ENCODE results near the gene OPHN1. TPM values are rescaled to one million over a fixed set of nuclear protein-coding genes. Genes with fewer than 3 reads are reported as not detected.
"Not testable (repeated sequence)": the region's sequence is repeated elsewhere in the genome, so short reads cannot be mapped to it uniquely, and the experiment has no call there.

The OPHN1 gene
- total and polyA plus RNA-seq, 7 donors: 0.47 to 3.7 (median 2.4) TPM

DNA sequence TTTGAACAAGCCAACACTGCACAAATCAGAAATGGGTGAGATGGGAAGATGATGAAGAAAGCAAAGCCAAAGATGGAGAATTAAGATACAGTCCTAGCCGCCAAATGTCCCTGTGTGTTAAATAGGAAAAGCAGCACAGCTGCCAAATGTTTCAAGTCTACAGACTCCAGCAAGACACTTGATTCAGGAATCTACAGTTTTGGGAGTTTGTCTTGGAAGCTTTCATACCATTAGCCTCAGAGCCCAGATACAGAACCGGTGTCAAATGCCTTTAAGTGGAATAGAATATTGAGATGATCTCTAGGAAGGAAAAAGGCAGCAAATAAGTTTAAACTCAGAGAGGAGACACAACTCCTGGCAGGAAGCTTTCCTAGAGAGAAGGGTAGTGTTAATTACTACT is 30.3 kb downstream of the OPHN1 start:
- Histone ChIP-seq H3K9me3 (no peaks in the 10 kb centered on the region), H3K27me3 (ENCODE audit: insufficient read depth in 3 of 3, low read length in 2 of 3) (peaks cover 0 to 27% (median 0%) of the 10 kb centered on the region in 3 donors), H3K27ac (no peak overlapping the region), H3K36me3 (ENCODE audit: insufficient read depth in 1 of 2, low read depth in 1 of 2) (no peaks in the 10 kb centered on the region), H3K4me3 (no peak overlapping the region), H3K4me1 (no peaks in the 10 kb centered on the region)
- DNase-seq (no peak), ATAC-seq (no peak)
- intact Hi-C loops (cut with DNase I): no loop called here
- WGBS, 3 donors: 37 to 60% (median 58%) methylated on average over 2 of the region's 2 CpGs
- TF ChIP-seq, protein P1, sequence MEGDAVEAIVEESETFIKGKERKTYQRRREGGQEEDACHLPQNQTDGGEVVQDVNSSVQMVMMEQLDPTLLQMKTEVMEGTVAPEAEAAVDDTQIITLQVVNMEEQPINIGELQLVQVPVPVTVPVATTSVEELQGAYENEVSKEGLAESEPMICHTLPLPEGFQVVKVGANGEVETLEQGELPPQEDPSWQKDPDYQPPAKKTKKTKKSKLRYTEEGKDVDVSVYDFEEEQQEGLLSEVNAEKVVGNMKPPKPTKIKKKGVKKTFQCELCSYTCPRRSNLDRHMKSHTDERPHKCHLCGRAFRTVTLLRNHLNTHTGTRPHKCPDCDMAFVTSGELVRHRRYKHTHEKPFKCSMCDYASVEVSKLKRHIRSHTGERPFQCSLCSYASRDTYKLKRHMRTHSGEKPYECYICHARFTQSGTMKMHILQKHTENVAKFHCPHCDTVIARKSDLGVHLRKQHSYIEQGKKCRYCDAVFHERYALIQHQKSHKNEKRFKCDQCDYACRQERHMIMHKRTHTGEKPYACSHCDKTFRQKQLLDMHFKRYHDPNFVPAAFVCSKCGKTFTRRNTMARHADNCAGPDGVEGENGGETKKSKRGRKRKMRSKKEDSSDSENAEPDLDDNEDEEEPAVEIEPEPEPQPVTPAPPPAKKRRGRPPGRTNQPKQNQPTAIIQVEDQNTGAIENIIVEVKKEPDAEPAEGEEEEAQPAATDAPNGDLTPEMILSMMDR (IDR thresholded peaks at IDR 0.05): no peak

DNA sequence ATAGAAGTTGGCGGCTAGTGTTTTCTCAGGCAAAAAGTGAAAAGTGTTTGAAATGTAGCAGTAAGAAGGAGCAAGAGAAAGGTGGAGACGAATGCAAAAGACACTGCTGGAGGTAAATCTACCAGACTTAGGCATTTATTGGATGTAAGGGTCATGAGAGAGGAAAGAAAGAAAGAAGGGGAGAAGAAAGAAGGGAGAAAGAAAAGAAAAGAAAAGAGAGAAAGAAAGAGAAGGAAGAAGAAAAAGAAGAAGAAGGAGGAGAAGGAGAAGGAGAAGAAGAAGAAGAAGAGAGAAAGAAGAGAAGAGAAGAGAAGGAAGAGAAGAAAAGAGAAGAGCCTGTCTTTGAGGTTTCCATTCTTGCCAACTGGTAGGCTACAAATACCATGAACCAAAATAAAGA is 31.2 kb downstream of the OPHN1 start:
- no peaks in the 10 kb centered on the region for H3K4me1 ChIP-seq
- H3K9me3 ChIP-seq: no peaks in the 10 kb centered on the region
- intact Hi-C loops (cut with DNase I): no loop called here
- no peak overlapping the region for H3K27ac ChIP-seq
- DNase-seq (no peak), ATAC-seq (no peak)
- 87 to 100% (median 91%) methylated on average over 2 of the region's 2 CpGs for WGBS, 3 donors
- H3K4me3 ChIP-seq: no peak overlapping the region
- peaks cover 0 to 31% (median 0%) of the 10 kb centered on the region in 3 donors for H3K27me3 ChIP-seq (ENCODE audit: insufficient read depth in 3 of 3, low read length in 2 of 3)
- H3K36me3 ChIP-seq (ENCODE audit: insufficient read depth in 1 of 2, low read depth in 1 of 2): no peaks in the 10 kb centered on the region
- TF ChIP-seq, protein P1 (IDR thresholded peaks at IDR 0.05): no peak

DNA sequence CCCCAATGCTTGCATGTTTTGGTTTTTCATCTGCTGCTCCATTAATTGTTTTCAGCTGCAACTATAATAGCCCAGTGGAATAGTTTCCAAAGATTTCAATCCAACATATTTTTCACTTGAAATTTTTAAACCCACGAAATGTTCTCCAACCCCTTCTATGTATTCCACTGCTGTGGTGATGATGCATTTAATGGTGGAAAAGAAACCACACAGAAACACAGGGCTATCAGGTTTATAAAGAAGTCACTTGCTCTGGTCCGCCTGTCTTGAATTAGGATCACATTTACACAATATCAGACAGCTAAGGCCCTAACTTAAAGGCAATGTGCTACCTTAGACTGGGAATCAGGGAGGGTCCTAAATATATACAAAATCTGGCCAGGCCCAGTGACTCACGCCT is 35.0 kb downstream of the OPHN1 start:
- no peaks in the 10 kb centered on the region for H3K36me3 ChIP-seq (ENCODE audit: insufficient read depth in 1 of 2, low read depth in 1 of 2)
- ATAC-seq (no peak), DNase-seq (no peak)
- WGBS, 3 donors: 62 to 89% (median 76%) methylated on average over 3 of the region's 3 CpGs
- no peaks in the 10 kb centered on the region for H3K9me3 ChIP-seq
- intact Hi-C loops (cut with DNase I): no loop called here
- TF ChIP-seq, protein P1 (IDR thresholded peaks at IDR 0.05): no peak
- H3K27me3 ChIP-seq (ENCODE audit: insufficient read depth in 3 of 3, low read length in 2 of 3): peaks cover 0 to 23% (median 0%) of the 10 kb centered on the region in 3 donors
- no peak overlapping the region for H3K4me3 ChIP-seq
- no peaks in the 10 kb centered on the region for H3K4me1 ChIP-seq
- H3K27ac ChIP-seq: no peak overlapping the region

DNA sequence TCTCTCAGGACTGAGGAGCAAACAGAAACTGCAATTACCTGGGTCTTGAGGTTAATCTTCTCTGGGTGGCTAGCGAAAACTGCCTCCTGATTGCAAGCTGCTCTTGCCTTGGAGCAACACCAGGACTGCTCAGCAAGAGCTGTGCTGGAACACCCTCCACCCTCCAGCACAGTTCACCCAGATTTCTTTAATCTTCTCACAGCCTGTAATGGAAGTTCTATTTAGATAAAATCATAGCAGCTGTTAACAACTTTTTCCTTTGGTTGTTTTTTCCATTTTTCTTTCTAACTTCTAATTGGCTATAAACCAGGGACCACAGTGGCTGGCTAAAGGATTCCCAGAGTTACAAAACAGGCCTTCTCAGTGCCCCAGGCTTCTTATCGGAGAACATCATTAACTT is 36.3 kb downstream of the OPHN1 start:
- H3K9me3 ChIP-seq: no peaks in the 10 kb centered on the region
- ATAC-seq (no peak), DNase-seq (no peak)
- 53 to 65% (median 61%) methylated on average over 2 of the region's 2 CpGs for WGBS, 3 donors
- no peaks in the 10 kb centered on the region for H3K36me3 ChIP-seq (ENCODE audit: insufficient read depth in 1 of 2, low read depth in 1 of 2)
- no peaks in the 10 kb centered on the region for H3K4me1 ChIP-seq
- no peak overlapping the region for H3K27ac ChIP-seq
- H3K4me3 ChIP-seq: no peak overlapping the region
- H3K27me3 ChIP-seq (ENCODE audit: insufficient read depth in 3 of 3, low read length in 2 of 3): peaks cover 0 to 23% (median 0%) of the 10 kb centered on the region in 3 donors
- TF ChIP-seq, protein P1 (IDR thresholded peaks at IDR 0.05): no peak
- intact Hi-C loops (cut with DNase I): no loop called here

DNA sequence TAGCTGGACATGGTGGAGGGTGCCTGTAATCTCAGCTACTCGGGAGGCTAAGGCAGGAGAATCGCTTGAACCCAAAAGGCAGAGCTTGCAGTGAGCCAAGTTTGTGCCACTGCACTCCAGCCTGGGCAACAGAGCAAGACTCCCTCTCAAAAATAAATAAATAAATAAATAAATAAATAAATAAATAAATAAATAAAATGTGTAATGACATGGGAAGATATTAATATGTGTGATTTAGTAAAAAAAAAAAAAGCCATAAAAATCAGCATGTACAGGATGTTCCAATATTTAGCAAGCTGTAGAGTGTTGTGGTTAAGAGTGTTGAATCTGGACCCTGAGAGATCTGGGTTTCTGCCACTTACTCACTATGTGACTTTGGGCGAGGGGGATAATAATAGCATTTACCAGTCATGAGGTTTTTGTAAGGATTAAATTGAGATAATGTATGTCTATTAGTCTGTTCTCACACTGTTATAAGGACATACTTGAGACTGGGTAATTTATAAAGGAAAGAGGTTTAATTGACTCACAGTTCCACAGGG is 43.8 kb downstream of the OPHN1 start:
- intact Hi-C loops (cut with DNase I): loop anchor here in 1 of 2 donors (10.0 kb wide), 1 partner anchor 655 kb away; no protein-coding TSS in a partner anchor
- not testable (repeated sequence) for H3K4me1 ChIP-seq; H3K4me3 ChIP-seq; H3K27me3 ChIP-seq (ENCODE audit: insufficient read depth in 3 of 3, low read length in 2 of 3); DNase-seq; H3K36me3 ChIP-seq (ENCODE audit: insufficient read depth in 1 of 2, low read depth in 1 of 2); H3K27ac ChIP-seq; ATAC-seq; H3K9me3 ChIP-seq
- 84 to 100% (median 100%) methylated on average over 3 of the region's 3 CpGs for WGBS, 3 donors

All from psoas muscle (tissue), 8 donors.